ENCODE results near the gene CYP1B1. TPM values are rescaled to one million over a fixed set of nuclear protein-coding genes. Genes with fewer than 3 reads are reported as not detected.

The CYP1B1 gene
- total and polyA plus RNA-seq, 3 experiments from 2014 or later = 19.4 TPM; not detected in 1

DNA sequence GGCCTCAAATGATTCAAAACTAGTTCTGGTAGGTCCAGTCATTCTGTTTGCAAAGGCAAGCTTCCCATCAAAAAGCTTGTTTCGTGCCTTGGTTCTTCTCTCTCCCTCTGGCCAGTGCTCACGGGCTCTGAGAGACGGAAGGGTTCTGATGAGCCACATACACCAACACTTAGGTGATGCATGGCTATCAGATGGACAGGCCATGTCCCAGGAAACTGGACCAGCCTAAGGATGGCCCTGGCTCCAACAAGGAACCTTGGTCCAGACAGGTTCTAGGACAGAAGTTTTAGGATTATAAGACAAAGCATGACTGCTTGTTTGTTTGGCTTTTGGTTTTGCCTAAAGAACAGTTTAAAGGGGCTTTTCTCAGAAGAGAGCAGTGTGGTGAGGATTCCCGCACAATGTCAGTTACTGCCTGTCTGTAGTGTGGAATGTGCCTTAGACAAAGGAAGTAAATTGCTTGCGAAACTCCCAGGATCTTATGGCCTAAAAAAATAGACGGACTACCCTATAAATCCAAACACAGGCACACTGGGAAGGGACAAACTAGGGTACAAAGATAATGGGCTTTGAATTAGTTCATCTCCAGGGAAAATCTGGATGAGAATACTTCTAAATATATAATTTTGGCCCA, 10.3 kb downstream of the CYP1B1 start:
- DNase-seq = no peak
- Histone ChIP-seq H3K4me3 (ENCODE audit: low read length) (no peak overlapping the region), H3K9me3 (ENCODE audit: low read length) (no peaks in the 10 kb centered on the region), H3K4me1 (ENCODE audit: insufficient read depth, low read length) (no peaks in the 10 kb centered on the region), H3K27ac (ENCODE audit: low read depth, low read length) (no peak overlapping the region), H3K36me3 (ENCODE audit: insufficient read depth, low read length) (no peaks in the 10 kb centered on the region), H3K27me3 (ENCODE audit: insufficient read depth, low read length, poor library complexity, severe bottlenecking) (no peaks in the 10 kb centered on the region)
- Mint-ChIP-seq H3K4me1 (no peaks in the 10 kb centered on the region), H3K27me3 (peaks cover 6 to 17% of the 10 kb centered on the region in 2 donors), H3K36me3 (no peaks in the 10 kb centered on the region), H3K4me3 (no peak overlapping the region), H3K9me3 (peaks cover 0 to 3% (median 0%) of the 10 kb centered on the region in 5 donors), H3K27ac (no peak overlapping the region)
- CTCF ChIA-PET = no interaction called here
- POLR2A ChIA-PET = no interaction called here

DNA sequence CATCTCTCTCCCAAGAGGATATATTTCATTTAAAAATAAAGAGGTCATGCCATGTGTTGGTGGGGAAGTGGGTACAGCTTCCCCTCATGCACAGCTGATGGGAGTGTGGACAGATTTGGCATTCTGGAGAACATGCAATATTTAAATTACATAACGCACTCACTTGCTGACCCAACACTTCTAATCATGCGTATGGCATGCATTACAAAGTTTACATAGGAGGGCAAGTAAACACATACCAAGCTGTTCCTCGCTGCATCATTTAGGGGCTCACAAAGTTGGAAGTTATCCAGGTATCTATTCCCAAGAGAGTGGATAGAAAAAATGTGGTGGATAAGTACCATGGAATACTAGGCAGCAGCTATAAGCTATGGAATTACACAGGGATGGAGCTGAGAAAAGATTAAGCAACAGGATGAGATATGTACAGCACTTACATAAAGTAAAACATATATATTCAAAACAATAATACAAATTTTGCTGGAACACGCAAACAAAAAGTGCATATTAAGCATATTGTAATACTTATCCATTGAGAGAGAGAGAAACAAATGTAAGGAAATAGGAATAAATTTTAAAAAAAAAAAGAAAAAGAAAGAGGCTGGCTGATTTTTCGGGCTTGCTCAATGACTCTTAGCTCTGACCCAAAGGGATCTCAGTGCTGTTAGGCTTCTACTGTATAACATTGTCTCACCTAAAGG, 11.0 kb downstream of the CYP1B1 start:
- ChIA-PET POLR2A (no interaction called here), CTCF (no interaction called here)
- Histone ChIP-seq H3K4me3 (ENCODE audit: low read length) (no peak overlapping the region), H3K27me3 (ENCODE audit: insufficient read depth, low read length, poor library complexity, severe bottlenecking) (no peaks in the 10 kb centered on the region), H3K4me1 (ENCODE audit: insufficient read depth, low read length) (no peaks in the 10 kb centered on the region), H3K27ac (ENCODE audit: low read depth, low read length) (no peak overlapping the region), H3K36me3 (ENCODE audit: insufficient read depth, low read length) (no peaks in the 10 kb centered on the region), H3K9me3 (ENCODE audit: low read length) (no peaks in the 10 kb centered on the region)
- Mint-ChIP-seq H3K36me3 (no peaks in the 10 kb centered on the region), H3K27ac (no peak overlapping the region), H3K4me3 (no peak overlapping the region), H3K9me3 (peaks cover 0 to 3% (median 0%) of the 10 kb centered on the region in 5 donors), H3K4me1 (no peaks in the 10 kb centered on the region), H3K27me3 (peaks cover 3 to 19% of the 10 kb centered on the region in 2 donors)
- no peak for DNase-seq

DNA sequence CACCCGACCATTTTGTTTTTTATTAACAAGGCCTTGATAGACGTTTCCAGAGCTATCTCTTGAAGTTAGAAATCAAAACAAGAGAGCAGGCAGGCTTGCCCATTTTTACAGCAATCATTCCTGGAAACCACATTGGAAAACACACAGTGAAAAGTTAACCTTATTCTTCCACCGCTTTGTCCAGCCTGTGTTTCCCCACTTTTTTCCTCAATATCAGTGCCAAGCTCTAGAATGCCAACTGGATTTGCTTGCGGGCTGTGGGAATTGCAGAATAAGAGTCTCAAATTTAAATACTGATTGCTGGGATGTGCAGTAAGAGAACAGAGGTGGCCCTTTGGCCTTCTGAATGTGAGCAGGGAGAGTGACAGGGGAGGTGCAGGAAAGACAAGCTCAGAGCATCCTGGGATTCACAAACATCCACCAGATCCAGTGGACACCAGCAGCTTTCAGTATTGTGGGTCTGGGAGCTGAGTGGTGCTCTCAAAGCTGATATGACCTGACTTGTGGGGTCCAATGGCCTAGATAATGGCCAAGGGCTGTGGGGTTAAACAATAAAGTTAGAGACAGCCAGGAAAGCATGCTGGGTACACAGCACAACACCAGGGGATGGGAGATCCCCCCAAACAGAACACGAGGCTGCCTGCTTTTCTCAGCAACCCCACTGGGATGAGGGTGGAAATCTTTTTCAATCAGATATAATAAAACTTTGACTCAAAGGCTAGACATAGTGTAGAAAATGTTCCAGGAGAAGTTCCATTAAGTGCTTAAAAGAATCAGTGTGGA, 15.5 kb downstream of the CYP1B1 start:
- H3K36me3 Mint-ChIP-seq = no peaks in the 10 kb centered on the region
- ChIA-PET CTCF (interaction anchor here (1.2 kb wide), 1 partner anchor 9 kb away, joined by 3 read pairs; no protein-coding TSS in a partner anchor), POLR2A (no interaction called here)
- DNase-seq = no peak
- H3K9me3 Mint-ChIP-seq = peaks cover 0 to 3% (median 0%) of the 10 kb centered on the region in 5 donors
- Histone ChIP-seq H3K36me3 (ENCODE audit: insufficient read depth, low read length) (no peaks in the 10 kb centered on the region), H3K4me3 (ENCODE audit: low read length) (no peak overlapping the region), H3K27me3 (ENCODE audit: insufficient read depth, low read length, poor library complexity, severe bottlenecking) (no peaks in the 10 kb centered on the region), H3K9me3 (ENCODE audit: low read length) (no peaks in the 10 kb centered on the region), H3K27ac (ENCODE audit: low read depth, low read length) (no peak overlapping the region), H3K4me1 (ENCODE audit: insufficient read depth, low read length) (no peaks in the 10 kb centered on the region)
- H3K4me3 Mint-ChIP-seq = no peak overlapping the region
- no peak overlapping the region for H3K27ac Mint-ChIP-seq
- H3K27me3 Mint-ChIP-seq = peaks cover 12 to 30% of the 10 kb centered on the region in 2 donors
- H3K4me1 Mint-ChIP-seq = no peaks in the 10 kb centered on the region

DNA sequence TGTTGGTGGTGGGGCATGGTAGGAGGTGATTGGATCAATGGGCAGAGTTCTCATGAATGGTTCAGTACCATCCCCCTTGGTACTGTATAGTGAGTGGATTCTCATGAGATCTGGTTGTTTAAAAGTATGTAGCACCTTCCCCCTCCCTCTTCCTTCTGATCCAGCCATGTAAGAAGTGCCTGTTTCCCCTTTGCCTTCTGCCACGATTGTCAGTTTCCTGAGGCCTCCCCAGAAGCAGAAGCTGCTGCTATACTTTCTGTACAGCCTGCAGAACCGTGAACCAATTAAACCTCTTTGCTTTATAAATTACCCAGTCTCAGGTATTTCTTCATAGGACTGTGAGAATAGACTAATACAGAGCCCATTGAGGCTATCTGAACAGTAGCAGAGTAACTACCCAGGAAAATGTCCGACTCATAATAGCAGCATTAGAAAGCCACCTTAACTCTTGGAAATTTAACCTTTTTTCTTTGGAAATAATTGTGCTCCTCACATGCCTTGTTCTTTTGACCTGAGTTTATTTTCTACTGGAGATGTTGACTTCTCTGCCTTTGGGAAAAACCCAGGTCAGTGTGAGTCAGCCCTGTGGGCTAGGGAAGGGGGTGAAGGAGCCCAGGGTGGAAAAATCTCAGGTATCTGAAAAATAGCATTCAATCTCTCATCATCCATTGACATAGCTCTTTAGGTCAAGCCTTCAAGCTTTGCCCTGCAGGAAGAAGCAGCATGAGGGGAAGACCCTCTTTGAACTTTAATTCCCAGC, 18.1 kb downstream of the CYP1B1 start:
- no peak overlapping the region for H3K27ac ChIP-seq (ENCODE audit: low read depth, low read length)

DNA sequence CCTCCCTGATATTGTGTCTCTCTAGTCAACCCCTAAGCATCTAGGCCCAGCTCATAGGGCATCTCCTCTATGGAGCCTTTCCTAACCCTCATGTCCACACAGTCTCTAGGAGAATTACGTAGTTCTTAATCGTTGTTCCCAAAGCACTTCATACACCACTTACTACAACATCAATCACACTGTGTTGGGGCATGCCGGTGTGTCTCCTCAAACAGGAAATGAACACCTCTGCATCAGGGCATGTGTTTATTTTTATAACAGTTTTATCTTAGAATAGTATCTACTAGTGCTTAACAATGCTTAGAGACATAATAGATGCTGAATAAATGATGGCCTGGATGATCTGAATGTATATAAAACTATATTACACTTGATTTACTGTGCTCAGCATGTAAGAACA, 19.7 kb downstream of the CYP1B1 start:
- no peaks in the 10 kb centered on the region for H3K4me1 ChIP-seq (ENCODE audit: insufficient read depth, low read length)
- CTCF ChIA-PET = no interaction called here
- H3K36me3 ChIP-seq (ENCODE audit: insufficient read depth, low read length) = no peaks in the 10 kb centered on the region
- no peaks in the 10 kb centered on the region for H3K4me1 Mint-ChIP-seq
- POLR2A ChIA-PET = no interaction called here
- H3K27ac Mint-ChIP-seq = peak overlapping the region in 1 of 8 donors; percentile 25
- H3K27me3 ChIP-seq (ENCODE audit: insufficient read depth, low read length, poor library complexity, severe bottlenecking) = no peaks in the 10 kb centered on the region
- no peak overlapping the region for H3K27ac ChIP-seq (ENCODE audit: low read depth, low read length)
- no peak overlapping the region for H3K4me3 ChIP-seq (ENCODE audit: low read length)
- no peaks in the 10 kb centered on the region for H3K9me3 Mint-ChIP-seq
- no peak overlapping the region for H3K4me3 Mint-ChIP-seq
- no peak for DNase-seq
- peaks cover 20 to 39% of the 10 kb centered on the region in 2 donors for H3K27me3 Mint-ChIP-seq
- no peaks in the 10 kb centered on the region for H3K9me3 ChIP-seq (ENCODE audit: low read length)
- no peaks in the 10 kb centered on the region for H3K36me3 Mint-ChIP-seq

More for the DNA sequence above, 18.1 kb downstream of the CYP1B1 start:
- Mint-ChIP-seq H3K4me1 (no peaks in the 10 kb centered on the region), H3K27me3 (peaks cover 21 to 41% of the 10 kb centered on the region in 2 donors), H3K27ac (no peak overlapping the region), H3K4me3 (no peak overlapping the region), H3K36me3 (no peaks in the 10 kb centered on the region), H3K9me3 (peaks cover 0 to 2% (median 0%) of the 10 kb centered on the region in 5 donors)
- H3K27me3 ChIP-seq (ENCODE audit: insufficient read depth, low read length, poor library complexity, severe bottlenecking) = no peaks in the 10 kb centered on the region
- ChIA-PET POLR2A (no interaction called here), CTCF (no interaction called here)
- H3K9me3 ChIP-seq (ENCODE audit: low read length) = no peaks in the 10 kb centered on the region
- H3K4me1 ChIP-seq (ENCODE audit: insufficient read depth, low read length) = no peaks in the 10 kb centered on the region
- H3K4me3 ChIP-seq (ENCODE audit: low read length) = no peak overlapping the region
- no peak for DNase-seq
- H3K36me3 ChIP-seq (ENCODE audit: insufficient read depth, low read length) = no peaks in the 10 kb centered on the region

DNA sequence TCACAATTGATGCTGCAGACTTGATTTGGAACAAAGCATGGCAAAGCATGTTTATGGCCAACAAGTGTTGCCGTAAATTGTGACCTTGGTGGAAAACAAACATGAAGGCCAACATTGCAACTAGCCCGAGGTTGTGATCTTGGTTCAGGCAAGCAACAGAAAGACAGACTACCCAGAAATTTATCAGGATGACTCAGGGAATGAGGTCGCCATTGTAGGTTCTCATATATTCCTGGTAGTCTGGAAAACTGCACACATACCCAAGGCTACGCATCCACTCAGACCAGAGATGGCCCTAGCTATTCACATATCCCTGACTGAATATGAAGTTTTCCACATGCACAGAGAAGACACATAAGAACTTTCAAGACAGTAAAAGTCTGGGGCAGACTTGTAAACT, 30.1 kb downstream of the CYP1B1 start:
- Mint-ChIP-seq H3K27me3 (peaks cover 12 to 49% of the 10 kb centered on the region in 2 donors), H3K27ac (no peak overlapping the region), H3K4me1 (no peaks in the 10 kb centered on the region), H3K9me3 (peaks cover 0 to 6% (median 4%) of the 10 kb centered on the region in 5 donors), H3K36me3 (peaks cover 0 to 15% (median 1%) of the 10 kb centered on the region in 3 donors), H3K4me3 (no peak overlapping the region)
- no peak overlapping the region for H3K27ac ChIP-seq (ENCODE audit: low read depth, low read length)
- H3K9me3 ChIP-seq (ENCODE audit: low read length) = no peaks in the 10 kb centered on the region
- ChIA-PET CTCF (no interaction called here), POLR2A (no interaction called here)
- DNase-seq = no peak
- no peaks in the 10 kb centered on the region for H3K36me3 ChIP-seq (ENCODE audit: insufficient read depth, low read length)
- no peaks in the 10 kb centered on the region for H3K27me3 ChIP-seq (ENCODE audit: insufficient read depth, low read length, poor library complexity, severe bottlenecking)
- no peaks in the 10 kb centered on the region for H3K4me1 ChIP-seq (ENCODE audit: insufficient read depth, low read length)
- H3K4me3 ChIP-seq (ENCODE audit: low read length) = no peak overlapping the region

DNA sequence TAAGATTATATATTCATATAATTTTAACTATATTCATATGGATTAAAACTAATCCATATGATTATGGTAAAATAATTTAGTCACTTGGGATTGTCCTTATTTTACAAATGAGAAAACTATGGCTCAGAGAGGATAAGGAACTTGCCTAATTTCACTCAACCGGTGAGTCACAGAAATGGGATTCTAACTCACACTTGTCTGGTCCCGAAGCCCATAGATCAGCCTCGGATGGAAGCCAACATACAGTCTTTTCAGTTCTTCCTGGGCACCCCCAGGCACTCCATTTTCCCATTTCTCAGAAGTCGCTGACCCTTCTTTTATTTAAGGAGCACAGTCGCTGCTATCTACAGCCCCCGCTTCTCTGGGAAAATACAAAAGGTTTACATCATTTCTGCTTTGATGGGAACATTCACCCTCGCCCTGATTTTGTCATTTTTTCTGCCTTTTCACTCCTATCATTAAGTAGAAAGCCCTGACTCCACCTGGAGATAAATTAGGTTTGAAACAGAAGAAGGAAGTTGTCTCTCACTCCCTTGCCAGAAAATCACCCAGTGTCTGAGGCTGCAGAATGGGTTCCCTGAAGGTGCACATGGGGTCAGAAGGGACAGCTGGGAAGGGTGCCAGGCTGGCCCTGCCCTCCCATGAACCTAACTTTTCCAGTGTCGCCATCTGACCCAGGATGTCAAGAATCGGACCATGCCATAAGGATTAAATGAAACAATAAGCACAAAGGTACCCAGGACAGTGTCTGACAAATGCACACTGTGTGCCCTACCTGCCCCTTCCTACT, 36.6 kb downstream of the CYP1B1 start:
- H3K4me1 ChIP-seq (ENCODE audit: insufficient read depth, low read length) = no peaks in the 10 kb centered on the region
- ChIA-PET POLR2A (no interaction called here), CTCF (no interaction called here)
- H3K27me3 Mint-ChIP-seq = peaks cover 29 to 72% of the 10 kb centered on the region in 2 donors
- no peak overlapping the region for H3K27ac Mint-ChIP-seq
- H3K9me3 Mint-ChIP-seq = peaks cover 0 to 6% (median 4%) of the 10 kb centered on the region in 5 donors
- H3K27ac ChIP-seq (ENCODE audit: low read depth, low read length) = no peak overlapping the region
- no peak overlapping the region for H3K4me3 ChIP-seq (ENCODE audit: low read length)
- DNase-seq = no peak
- H3K4me1 Mint-ChIP-seq = peaks cover 4 to 11% (median 9%) of the 10 kb centered on the region in 3 donors
- peak overlapping the region in 1 of 7 donors; percentile 33 for H3K4me3 Mint-ChIP-seq
- no peaks in the 10 kb centered on the region for H3K36me3 ChIP-seq (ENCODE audit: insufficient read depth, low read length)
- no peaks in the 10 kb centered on the region for H3K9me3 ChIP-seq (ENCODE audit: low read length)
- peaks cover 0 to 12% (median 2%) of the 10 kb centered on the region in 3 donors for H3K36me3 Mint-ChIP-seq
- H3K27me3 ChIP-seq (ENCODE audit: insufficient read depth, low read length, poor library complexity, severe bottlenecking) = peaks cover 7% of the 10 kb centered on the region

Measured in CD8-positive, alpha-beta memory T cell (primary cell).